ENCODE data around the gene TKTL1.

Gene TKTL1

GRCh38 chrX:154378059-154378798 is 82.6 kb downstream of the TKTL1 start:
- DNase-seq (ENCODE audit: low read depth), result no peak

DNA sequence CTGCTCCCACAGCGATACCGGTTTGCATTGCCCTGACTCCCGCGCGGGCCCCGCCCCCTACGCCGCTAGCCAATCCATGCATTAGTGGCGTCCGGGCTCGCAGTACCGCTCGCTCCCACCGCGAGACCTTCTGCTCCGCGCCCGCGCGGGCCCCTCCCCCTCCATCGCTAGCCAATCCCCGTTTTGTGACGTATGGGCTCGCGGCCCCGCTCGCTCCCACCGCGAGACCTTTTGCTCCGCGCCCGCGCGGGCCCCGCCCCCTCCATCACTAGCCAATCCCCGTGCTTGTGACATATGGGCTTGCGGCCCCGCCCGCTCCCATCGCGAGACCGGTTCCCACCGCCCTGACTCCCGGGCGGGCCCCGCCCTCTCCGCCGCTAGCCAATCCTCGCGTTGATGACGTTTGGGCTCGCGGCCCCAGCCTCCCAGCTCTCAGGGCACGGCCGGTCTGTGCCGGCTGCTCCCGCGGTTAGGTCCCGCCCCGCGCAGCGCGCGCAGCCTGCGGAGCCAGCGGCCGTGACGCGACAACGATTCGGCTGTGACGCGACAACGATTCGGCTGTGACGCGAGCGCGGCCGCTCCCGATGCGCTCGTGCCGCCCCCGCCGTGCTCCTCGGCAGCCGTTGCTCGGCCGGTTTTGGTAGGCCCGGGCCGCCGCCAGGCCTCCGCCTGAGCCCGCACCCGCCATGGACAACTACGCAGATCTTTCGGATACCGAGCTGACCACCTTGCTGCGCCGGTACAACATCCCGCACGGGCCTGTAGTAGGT is 83.4 kb downstream of the TKTL1 start, which contains the start of gene EMD:
EMD (plus strand) TSS at position 497 of the 770 bp plus-strand sequence; CDS start at position 687, 190 bp downstream.
- peak; percentile 94 for DNase-seq (ENCODE audit: low read depth)

DNA sequence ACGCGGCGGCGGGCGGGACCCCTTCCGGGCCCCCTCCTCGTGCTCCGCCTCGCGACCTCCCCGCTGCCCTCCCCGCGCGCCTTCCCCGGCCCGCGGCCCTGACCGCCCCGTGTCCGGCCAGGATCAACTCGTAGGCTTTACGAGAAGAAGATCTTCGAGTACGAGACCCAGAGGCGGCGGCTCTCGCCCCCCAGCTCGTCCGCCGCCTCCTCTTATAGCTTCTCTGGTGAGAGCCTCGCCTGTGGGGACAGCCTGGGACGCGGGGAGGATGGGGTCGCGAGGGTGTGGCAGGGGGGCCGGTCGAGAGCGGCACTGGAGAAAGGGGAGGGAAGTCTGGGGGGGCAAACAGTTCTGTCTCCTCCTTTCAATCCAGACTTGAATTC is 84.0 kb downstream of the TKTL1 start:
- DNase-seq (ENCODE audit: low read depth), result no peak

Data from activated T-helper 9 cell treated with anti-CD3 and anti-CD28 coated beads, Interleukin-2, amount 50 U/mL, for 16 hours (primary cell).